K562 (cell line): ENCODE data around the gene HTRA3.

ENCODE experiments used
- EZH2 ChIP-seq: IDR thresholded peaks from 2 replicates; pipeline ENCODE4 v1.6.1; 2012; ENCODE audit warnings: low read depth, mild to moderate bottlenecking, inconsistent platforms, low read length, borderline replicate concordance
- FOS ChIP-seq: IDR thresholded peaks from 3 replicates; pipeline ENCODE4 v1.6.1; 2011; ENCODE audit not compliant: insufficient read length; ENCODE audit errors: extremely low read depth
- POLR2AphosphoS5 ChIP-seq: IDR thresholded peaks from 2 replicates; pipeline ENCODE4 v1.6.1; 2011; ENCODE audit warnings: mild to moderate bottlenecking, low read depth, low read length, moderate library complexity; ENCODE audit not compliant: control insufficient read depth, insufficient read depth
- SOX6 ChIP-seq: fragments of 450-650 bp; IDR thresholded peaks from 2 replicates; pipeline ENCODE4 v1.6.1; 2014; ENCODE audit warnings: mild to moderate bottlenecking
- TF ChIP-seq, protein P1 (sequence below): fragments of 250-450 bp; sonication (Bioruptor Pico); IDR thresholded peaks from 2 replicates; pipeline ENCODE4 v1.8.0; 2022; ENCODE audit warnings: moderate library complexity, mild to moderate bottlenecking, inconsistent platforms
- TF ChIP-seq, protein P2 (sequence below), 3 experiments: IDR thresholded peaks in 2 of 3; conservative IDR thresholded peaks in 1 of 3; 2 replicates each; pipeline ENCODE4 v1.5.1; 2011 to 2012; ENCODE audit warnings: low read length in 3 of 3, mild to moderate bottlenecking in 3 of 3, control low read depth in 2 of 3, improper control_type of control experiment in 1 of 3, inconsistent platforms in 1 of 3, low read depth in 1 of 3, mixed read lengths in 1 of 3, moderate library complexity in 1 of 3; ENCODE audit not compliant: insufficient read depth in 2 of 3
- TF ChIP-seq, protein P3 (sequence below): sonication (generic); formaldehyde crosslinking; IDR thresholded peaks from 2 replicates; pipeline ENCODE4 v1.8.0; 2022; ENCODE audit warnings: mild to moderate bottlenecking, missing genetic modification reagents, borderline replicate concordance

DNA sequence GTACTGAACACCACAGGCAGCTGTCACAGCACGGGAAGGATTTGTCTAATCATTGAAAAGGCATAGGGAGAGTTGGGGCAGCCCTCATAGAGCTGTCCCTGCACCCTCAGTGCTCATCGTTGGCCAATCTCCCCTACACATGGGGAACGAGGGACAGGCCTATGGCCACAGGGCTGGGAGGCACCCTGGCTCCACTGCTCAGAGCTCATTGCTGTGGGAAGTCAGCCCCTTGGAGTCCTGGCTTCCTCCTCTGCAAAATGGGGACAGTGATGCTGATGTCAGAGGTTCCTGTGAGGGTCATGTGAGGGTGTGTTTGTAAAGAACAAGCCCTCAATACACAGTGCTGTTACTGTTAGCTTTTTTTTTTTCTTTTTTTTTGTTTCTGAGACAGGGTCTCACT is 19.3 kb upstream of the HTRA3 start:
- TF ChIP-seq, protein P1, sequence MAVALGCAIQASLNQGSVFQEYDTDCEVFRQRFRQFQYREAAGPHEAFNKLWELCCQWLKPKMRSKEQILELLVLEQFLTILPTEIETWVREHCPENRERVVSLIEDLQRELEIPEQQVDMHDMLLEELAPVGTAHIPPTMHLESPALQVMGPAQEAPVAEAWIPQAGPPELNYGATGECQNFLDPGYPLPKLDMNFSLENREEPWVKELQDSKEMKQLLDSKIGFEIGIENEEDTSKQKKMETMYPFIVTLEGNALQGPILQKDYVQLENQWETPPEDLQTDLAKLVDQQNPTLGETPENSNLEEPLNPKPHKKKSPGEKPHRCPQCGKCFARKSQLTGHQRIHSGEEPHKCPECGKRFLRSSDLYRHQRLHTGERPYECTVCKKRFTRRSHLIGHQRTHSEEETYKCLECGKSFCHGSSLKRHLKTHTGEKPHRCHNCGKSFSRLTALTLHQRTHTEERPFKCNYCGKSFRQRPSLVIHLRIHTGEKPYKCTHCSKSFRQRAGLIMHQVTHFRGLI (CRISPR knock-in tag): no peak
- TF ChIP-seq SOX6 (no peak), FOS (no peak), EZH2 (no peak), POLR2AphosphoS5 (no peak)
- TF ChIP-seq, protein P2, sequence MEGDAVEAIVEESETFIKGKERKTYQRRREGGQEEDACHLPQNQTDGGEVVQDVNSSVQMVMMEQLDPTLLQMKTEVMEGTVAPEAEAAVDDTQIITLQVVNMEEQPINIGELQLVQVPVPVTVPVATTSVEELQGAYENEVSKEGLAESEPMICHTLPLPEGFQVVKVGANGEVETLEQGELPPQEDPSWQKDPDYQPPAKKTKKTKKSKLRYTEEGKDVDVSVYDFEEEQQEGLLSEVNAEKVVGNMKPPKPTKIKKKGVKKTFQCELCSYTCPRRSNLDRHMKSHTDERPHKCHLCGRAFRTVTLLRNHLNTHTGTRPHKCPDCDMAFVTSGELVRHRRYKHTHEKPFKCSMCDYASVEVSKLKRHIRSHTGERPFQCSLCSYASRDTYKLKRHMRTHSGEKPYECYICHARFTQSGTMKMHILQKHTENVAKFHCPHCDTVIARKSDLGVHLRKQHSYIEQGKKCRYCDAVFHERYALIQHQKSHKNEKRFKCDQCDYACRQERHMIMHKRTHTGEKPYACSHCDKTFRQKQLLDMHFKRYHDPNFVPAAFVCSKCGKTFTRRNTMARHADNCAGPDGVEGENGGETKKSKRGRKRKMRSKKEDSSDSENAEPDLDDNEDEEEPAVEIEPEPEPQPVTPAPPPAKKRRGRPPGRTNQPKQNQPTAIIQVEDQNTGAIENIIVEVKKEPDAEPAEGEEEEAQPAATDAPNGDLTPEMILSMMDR (IDR thresholded peaks at IDR 0.05 in 2 of 3, conservative IDR thresholded peaks at IDR 0.05 in 1 of 3; ENCODE audit: insufficient read depth in 2 of 3, low read depth in 1 of 3, low read length in 3 of 3): no peak
- TF ChIP-seq, protein P3, sequence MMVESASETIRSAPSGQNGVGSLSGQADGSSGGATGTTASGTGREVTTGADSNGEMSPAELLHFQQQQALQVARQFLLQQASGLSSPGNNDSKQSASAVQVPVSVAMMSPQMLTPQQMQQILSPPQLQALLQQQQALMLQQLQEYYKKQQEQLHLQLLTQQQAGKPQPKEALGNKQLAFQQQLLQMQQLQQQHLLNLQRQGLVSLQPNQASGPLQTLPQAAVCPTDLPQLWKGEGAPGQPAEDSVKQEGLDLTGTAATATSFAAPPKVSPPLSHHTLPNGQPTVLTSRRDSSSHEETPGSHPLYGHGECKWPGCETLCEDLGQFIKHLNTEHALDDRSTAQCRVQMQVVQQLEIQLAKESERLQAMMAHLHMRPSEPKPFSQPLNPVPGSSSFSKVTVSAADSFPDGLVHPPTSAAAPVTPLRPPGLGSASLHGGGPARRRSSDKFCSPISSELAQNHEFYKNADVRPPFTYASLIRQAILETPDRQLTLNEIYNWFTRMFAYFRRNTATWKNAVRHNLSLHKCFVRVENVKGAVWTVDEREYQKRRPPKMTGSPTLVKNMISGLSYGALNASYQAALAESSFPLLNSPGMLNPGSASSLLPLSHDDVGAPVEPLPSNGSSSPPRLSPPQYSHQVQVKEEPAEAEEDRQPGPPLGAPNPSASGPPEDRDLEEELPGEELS (CRISPR knock-in tag): no peak
